Pancreas (tissue), 10 donors: ENCODE results near the gene CHN1. TPM values are rescaled to one million over a fixed set of nuclear protein-coding genes. Genes with fewer than 3 reads are reported as not detected.

Experiments
- ATAC-seq, 4 donors: fragments of 200-7000 bp; cut with Tn5 transposase; one replicate each; pipeline versions ENCODE4 v1.8.0 to v1.9.1; 2020; ENCODE audit warnings: mild to moderate bottlenecking in 4 of 4, moderate library complexity in 4 of 4
- DNase-seq, 6 donors: peaks; one replicate each; pipeline ENCODE4 v3.0.0-alpha.2; 2020
- FAIRE-seq: peaks from 2 replicates; lab custom pipeline; 2012; peaks lifted over from hg19 to GRCh38; lab: Jason Lieb, UNC
- H3K27ac ChIP-seq, 4 donors: fragments of 200-600 bp; sonication (generic); 1 replicate in 3 of 4; 2 replicates in 1 of 4; pipeline versions ENCODE4 v1.5.0 to v1.8.0; 2020
- H3K27me3 ChIP-seq, 4 donors: fragments of 200-600 bp; one replicate each; pipeline ENCODE4 v1.8.0; 2021
- H3K36me3 ChIP-seq, 3 donors: fragments of 200-600 bp; sonication (generic) in 1 of 3; one replicate each; pipeline versions ENCODE4 v1.5.0 to v1.8.0; 2020 to 2021
- H3K4me1 ChIP-seq, 3 donors: fragments of 200-600 bp; one replicate each; pipeline ENCODE4 v1.8.0; 2021
- H3K4me3 ChIP-seq, 4 donors: fragments of 200-600 bp; sonication (generic) in 2 of 4; one replicate each; pipeline versions ENCODE4 v1.5.0 to v1.8.0; 2020 to 2021
- H3K9me3 ChIP-seq, 4 donors: fragments of 200-600 bp; one replicate each; pipeline ENCODE4 v1.8.0; 2021
- CTCF ChIP-seq, 4 donors: fragments of 200-600 bp; sonication (generic) in 3 of 4; IDR thresholded peaks; one replicate each; pipeline versions ENCODE4 v1.5.0 to v1.8.0; 2021; ENCODE audit warnings: antibody characterized with exemption in 4 of 4
- WGBS, 2 donors: extraction: QIAGEN DNeasy Blood & Tissue Kit; methylation state at CpG; one replicate each; pipeline ENCODE4 v1.1.7; 2013; 5-methylcytosine and 5-hydroxymethylcytosine counted together
- intact Hi-C, 3 donors: fragments of 100-400 bp; cut with DNase I; formaldehyde crosslinking; loops; one replicate each; pipeline versions ENCODE4 v1.11.1 to v1.14.2; 2022
- polyA plus RNA-seq, 2 donors: library from polyadenylated mRNA; stranded (reverse); fragments of 200-250 nt; gene quantifications; one replicate each; pipeline ENCODE4 v1.2.3, GENCODE V29; 2013
- total RNA-seq, 6 donors: library from RNA; stranded (reverse); fragmentation: NEBNext Ultra II Directional in 4 of 6; extraction: Animal tissue kit (Norgen Biotek cat#: 25700) in 4 of 6; gene quantifications; one replicate each; pipeline versions ENCODE4 v1.2.1 to v1.2.4, GENCODE V29; 2021 to 2023
- donor health status: healthy with polysubstance abuse.
- donor health status: DM: no; HTN: no; CAD: no; lungs with moderate emphysema.
- donor health status: DM: no; HTN: no; CAD: no.
- donor health status: control.
- donor health status: control.
- donor health status: Bipolar disorder and iron deficiency.
- donor health status: DM: yes; HTN: yes; CAD: no.
- donor health status: DM: no; HTN: no; CAD: no.
- donor health status: DM: no; HTN: no; CAD: no.
- donor health status: DM: yes; HTN: yes; CAD: no.

CHN1 gene
- total and polyA plus RNA-seq, 8 donors = 1.3 to 15.4 (median 3.7) TPM

GRCh38 chr2:174766271-174766670, 238.9 kb downstream of the CHN1 start:
- intact Hi-C loops = no loop called here
- ATAC-seq = no peak
- 84 to 85% methylated on average over 1 of the region's 1 CpG for whole genome bisulfite sequencing, 2 donors

GRCh38 chr2:174765576-174765975, 239.6 kb downstream of the CHN1 start:
- no peaks in the 10 kb centered on the region for H3K4me1 ChIP-seq
- H3K36me3 ChIP-seq = no peaks in the 10 kb centered on the region
- 66 to 67% methylated on average over 4 of the region's 4 CpGs for WGBS, 2 donors
- H3K9me3 ChIP-seq = no peaks in the 10 kb centered on the region
- no peak for TF ChIP-seq CTCF (IDR thresholded peaks at IDR 0.05)
- DNase-seq (no peak), ATAC-seq (no peak), FAIRE-seq (no peak)
- no peak overlapping the region for H3K4me3 ChIP-seq
- H3K27me3 ChIP-seq = no peaks in the 10 kb centered on the region
- H3K27ac ChIP-seq = no peak overlapping the region
- intact Hi-C loops = no loop called here

More at GRCh38 chr2:174766271-174766670, 238.9 kb downstream of the CHN1 start:
- Histone ChIP-seq H3K36me3 (no peaks in the 10 kb centered on the region), H3K9me3 (no peaks in the 10 kb centered on the region), H3K27me3 (no peaks in the 10 kb centered on the region), H3K4me3 (no peak overlapping the region), H3K27ac (no peak overlapping the region), H3K4me1 (no peaks in the 10 kb centered on the region)
- DNase-seq = no peak
- TF ChIP-seq CTCF (IDR thresholded peaks at IDR 0.05) = no peak
- FAIRE-seq = no peak

DNA sequence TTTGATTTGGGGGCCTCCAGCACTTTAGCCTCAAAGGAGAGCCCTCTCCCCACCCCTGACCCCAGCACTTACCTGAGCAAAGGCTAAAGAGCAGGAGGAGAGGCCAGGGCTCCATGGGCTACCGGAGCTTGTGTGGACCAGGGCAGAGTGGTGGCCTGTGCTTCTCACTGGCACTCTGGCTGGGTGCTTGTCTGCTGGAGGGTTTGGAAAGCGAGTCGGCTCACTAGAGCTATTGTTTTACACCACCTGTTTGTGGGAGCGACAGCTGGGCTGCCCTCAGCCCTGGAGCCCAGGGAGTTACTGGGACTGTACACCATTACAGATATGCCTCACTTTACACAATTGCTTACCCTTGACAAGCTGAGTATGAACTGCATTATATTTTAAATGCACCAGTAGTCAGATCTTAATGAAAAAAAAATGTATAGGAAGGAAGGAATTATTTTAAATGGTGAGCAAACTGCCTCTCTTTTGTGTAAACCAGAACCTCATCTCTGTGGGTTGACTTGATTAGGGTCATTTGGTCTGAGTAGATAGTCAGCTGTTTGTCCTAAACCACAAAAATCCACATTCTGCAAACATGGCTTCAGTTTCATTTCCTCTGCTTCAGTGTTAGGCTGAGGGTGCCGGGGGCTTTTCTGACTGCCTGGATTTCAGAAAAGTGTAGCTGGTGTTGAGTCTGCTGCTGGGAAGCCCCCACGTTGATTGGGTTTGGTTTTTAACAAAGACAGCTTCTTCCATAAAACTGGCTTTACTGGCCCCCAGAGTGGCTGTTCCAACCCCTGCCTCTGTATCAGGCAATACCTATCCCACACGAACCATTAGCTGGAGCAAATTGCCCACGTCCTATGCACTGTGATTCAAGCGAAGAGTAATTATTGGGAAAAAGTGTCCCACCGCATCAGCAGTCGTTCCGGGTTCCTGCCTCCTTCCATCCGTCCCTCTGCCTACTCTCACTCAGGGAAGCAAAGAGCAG, 240.6 kb downstream of the CHN1 start, which contains the start of gene CHRNA1:
Gene CHRNA1 (minus strand): TSS at position 193 of the 976 bp plus-strand sequence. CDS start 78 bp downstream, at position 115.
- 79 to 80% methylated on average over 13 of the region's 13 CpGs for WGBS, 2 donors
- FAIRE-seq = no peak
- no peaks in the 10 kb centered on the region for H3K27me3 ChIP-seq
- intact Hi-C loops = loop anchor here in 1 of 3 donors (5.0 kb wide), 1 partner anchor 223 kb away; no protein-coding TSS in a partner anchor
- TF ChIP-seq CTCF (IDR thresholded peaks at IDR 0.05) = no peak
- H3K36me3 ChIP-seq = no peaks in the 10 kb centered on the region
- no peak for DNase-seq
- H3K4me3 ChIP-seq = no peak within 1 kb of the TSS
- no peaks in the 10 kb centered on the region for H3K4me1 ChIP-seq
- peak in 2 of 4 donors; percentile 16 to 57 for ATAC-seq
- no peak within 1 kb of the TSS for H3K27ac ChIP-seq
- H3K9me3 ChIP-seq = no peaks in the 10 kb centered on the region

GRCh38 chr2:174763780-174764179, 241.4 kb downstream of the CHN1 start:
- no peak overlapping the region for H3K27ac ChIP-seq
- no peak for FAIRE-seq
- H3K36me3 ChIP-seq = no peaks in the 10 kb centered on the region
- WGBS, 2 donors = 88 to 96% methylated on average over 4 of the region's 4 CpGs
- no peaks in the 10 kb centered on the region for H3K4me1 ChIP-seq
- H3K9me3 ChIP-seq = no peaks in the 10 kb centered on the region
- DNase-seq = no peak
- H3K4me3 ChIP-seq = no peak overlapping the region
- no peaks in the 10 kb centered on the region for H3K27me3 ChIP-seq
- ATAC-seq = no peak
- no peak for TF ChIP-seq CTCF (IDR thresholded peaks at IDR 0.05)
- intact Hi-C loops = loop anchor here in 1 of 3 donors (5.0 kb wide), 1 partner anchor 224 kb away; no protein-coding TSS in a partner anchor
